ENCODE results near the gene KLHL21.

The KLHL21 gene

GRCh38 chr1:6574818-6575217 lies 27.9 kb downstream of the KLHL21 start:
- Histone ChIP-seq H3K36me3 (no peaks in the 10 kb centered on the region), H3K4me3 (ENCODE audit: low read depth, low read length) (no peak overlapping the region), H3K27me3 (no peaks in the 10 kb centered on the region), H3K4me1 (no peaks in the 10 kb centered on the region), H3K9me3 (no peaks in the 10 kb centered on the region)
- TF ChIP-seq CTCF (IDR thresholded peaks at IDR 0.05; ENCODE audit: low read depth, low read length): no peak
- DNase-seq: no peak

GRCh38 chr1:6574025-6574620 lies 28.5 kb downstream of the KLHL21 start:
- no peaks in the 10 kb centered on the region for H3K9me3 ChIP-seq
- no peak overlapping the region for H3K4me3 ChIP-seq (ENCODE audit: low read depth, low read length)
- no peaks in the 10 kb centered on the region for H3K4me1 ChIP-seq
- no peak for DNase-seq
- H3K27me3 ChIP-seq: no peaks in the 10 kb centered on the region
- H3K36me3 ChIP-seq: no peaks in the 10 kb centered on the region
- no peak for TF ChIP-seq CTCF (IDR thresholded peaks at IDR 0.05; ENCODE audit: low read depth, low read length)

DNA sequence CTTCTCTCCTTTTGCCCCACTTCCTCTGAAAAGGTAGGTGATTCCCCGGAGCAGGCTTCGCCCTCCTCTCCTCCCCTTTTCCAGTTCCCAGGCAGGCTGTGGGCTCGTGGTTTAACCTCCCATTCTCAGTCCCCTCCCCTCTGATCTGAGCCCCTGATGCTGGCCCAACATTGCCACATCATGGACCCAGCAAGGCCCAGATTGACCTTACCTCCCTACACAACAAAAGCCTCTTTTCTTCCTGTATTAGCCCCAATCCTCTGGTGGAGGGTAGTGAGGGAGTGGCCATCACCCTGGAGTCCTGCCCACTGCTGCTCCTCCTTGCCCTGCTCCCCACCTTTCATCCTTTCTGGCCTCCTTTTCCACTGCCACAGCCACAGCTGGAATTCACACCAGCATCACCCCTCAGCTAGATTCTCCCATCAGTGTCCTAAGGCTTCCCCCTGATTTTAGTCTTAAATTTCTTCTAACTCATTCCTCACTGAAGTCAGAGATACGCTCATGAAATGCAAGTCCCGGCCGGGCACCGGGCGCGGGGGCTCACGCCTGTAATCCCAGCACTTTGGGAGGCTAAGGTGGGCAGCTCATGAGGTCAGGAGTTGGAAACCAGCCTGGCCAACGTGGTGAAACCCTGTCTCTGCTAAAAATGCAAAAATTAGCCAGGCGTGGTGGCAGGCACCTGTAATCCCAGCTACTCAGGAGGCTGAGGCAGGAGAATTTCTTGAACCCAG lies 29.9 kb downstream of the KLHL21 start:
- TF ChIP-seq CTCF (IDR thresholded peaks at IDR 0.05; ENCODE audit: low read depth, low read length): no peak
- DNase-seq: no peak
- Histone ChIP-seq H3K9me3 (no peaks in the 10 kb centered on the region), H3K4me3 (ENCODE audit: low read depth, low read length) (no peak overlapping the region), H3K36me3 (no peaks in the 10 kb centered on the region), H3K27me3 (no peaks in the 10 kb centered on the region), H3K4me1 (no peaks in the 10 kb centered on the region)

- Histone ChIP-seq H3K4me1 (no peaks in the 10 kb centered on the region), H3K36me3 (no peaks in the 10 kb centered on the region), H3K27me3 (no peaks in the 10 kb centered on the region; the same call in 1 of the 2 replicates), H3K9me3 (no peaks in the 10 kb centered on the region), H3K4me3 (ENCODE audit: low read depth, low read length) (no peak overlapping the region)
- no peak for DNase-seq
- TF ChIP-seq CTCF (IDR thresholded peaks at IDR 0.05; ENCODE audit: low read depth, low read length): no peak
Observed at GRCh38 chr1:6570987-6571386, 31.7 kb downstream of the KLHL21 start.

GRCh38 chr1:6570100-6570499 lies 32.6 kb downstream of the KLHL21 start:
- no peak for TF ChIP-seq CTCF (IDR thresholded peaks at IDR 0.05; ENCODE audit: low read depth, low read length)
- no peaks in the 10 kb centered on the region for H3K36me3 ChIP-seq
- no peaks in the 10 kb centered on the region for H3K4me1 ChIP-seq
- no peaks in the 10 kb centered on the region for H3K9me3 ChIP-seq
- H3K4me3 ChIP-seq (ENCODE audit: low read depth, low read length): no peak overlapping the region
- no peak for DNase-seq
- H3K27me3 ChIP-seq: peaks cover under 1% of the 10 kb centered on the region

DNA sequence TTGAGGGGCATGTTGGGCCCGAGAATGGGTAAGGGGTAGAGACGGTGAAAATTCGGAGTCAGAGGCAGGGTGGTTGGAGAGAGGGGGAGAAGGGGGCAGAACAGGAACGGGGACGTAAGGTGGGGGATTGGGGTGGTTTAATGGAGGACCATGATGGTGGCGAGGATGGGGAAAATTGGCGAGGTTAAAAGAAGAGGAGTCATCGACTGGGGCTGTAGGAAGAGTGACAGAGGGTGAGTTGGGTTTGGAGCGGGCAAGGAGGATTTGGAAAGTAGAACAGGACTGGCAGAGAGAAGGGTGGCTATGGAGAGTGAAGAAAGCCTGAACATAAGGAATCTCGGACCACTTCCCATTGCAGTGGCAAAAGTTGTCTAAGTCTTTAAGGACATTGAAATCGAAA lies 33.6 kb downstream of the KLHL21 start:
- H3K4me3 ChIP-seq (ENCODE audit: low read depth, low read length): no peak overlapping the region
- no peak for TF ChIP-seq CTCF (IDR thresholded peaks at IDR 0.05; ENCODE audit: low read depth, low read length)
- peaks cover 5% of the 10 kb centered on the region for H3K27me3 ChIP-seq

More for the DNA sequence above, 33.6 kb downstream of the KLHL21 start:
- Histone ChIP-seq H3K9me3 (no peaks in the 10 kb centered on the region), H3K4me1 (no peaks in the 10 kb centered on the region), H3K36me3 (no peaks in the 10 kb centered on the region)
- no peak for DNase-seq

Data from BE2C (cell line).